NT2/D1 (cell line): ENCODE data around the gene MYL11.

Experiments used
- YY1 ChIP-seq: IDR thresholded peaks from 2 replicates; pipeline ENCODE4 v1.6.1; 2011; ENCODE audit not compliant: insufficient read length, insufficient read depth
- ZNF274 ChIP-seq: IDR thresholded peaks from 2 replicates; pipeline ENCODE4 v1.6.1; 2011; ENCODE audit warnings: mild to moderate bottlenecking, low read depth, low read length

- no peak for TF ChIP-seq ZNF274
- TF ChIP-seq YY1, result no peak
These were observed 18.7 kb upstream of the MYL11 start for GRCh38 chr16:30355954-30356308.
